Measurements from ENCODE around the gene AFF1.
"Not testable (repeated sequence)": the region's sequence is repeated elsewhere in the genome, so short reads cannot be mapped to it uniquely, and the experiment has no call there.

The AFF1 gene

DNA sequence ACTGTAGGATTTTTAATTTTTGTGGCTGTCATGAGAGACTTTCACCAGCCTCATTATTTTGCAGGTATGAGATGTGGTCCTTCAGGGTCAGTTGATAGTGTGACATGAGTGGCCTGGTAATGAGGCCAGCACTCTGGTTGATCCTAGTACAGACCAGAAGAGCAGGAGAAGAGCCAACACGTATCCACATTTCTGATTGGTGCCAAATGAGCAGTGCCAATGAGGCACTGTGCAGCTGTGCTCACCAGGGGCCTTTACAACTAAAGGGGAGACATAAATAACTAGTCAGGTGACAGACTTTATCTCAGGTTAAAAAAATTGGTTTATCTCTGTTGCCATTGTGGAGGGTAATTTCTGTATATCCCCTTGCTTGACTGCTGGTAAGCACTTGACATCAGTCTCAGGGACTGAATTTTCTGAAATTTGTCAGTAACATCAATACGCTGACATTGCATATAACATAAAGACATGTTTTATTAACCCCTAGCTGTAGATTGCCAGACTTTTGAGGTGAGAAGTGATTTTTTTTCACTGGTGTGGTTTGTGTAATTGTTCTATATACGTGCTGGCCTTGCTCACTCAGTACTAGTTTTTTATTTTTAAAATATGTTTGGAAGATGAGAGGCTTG, 101.2 kb downstream of the AFF1 start:
- DNase-seq (ENCODE audit: low spot score) = no peak

DNA sequence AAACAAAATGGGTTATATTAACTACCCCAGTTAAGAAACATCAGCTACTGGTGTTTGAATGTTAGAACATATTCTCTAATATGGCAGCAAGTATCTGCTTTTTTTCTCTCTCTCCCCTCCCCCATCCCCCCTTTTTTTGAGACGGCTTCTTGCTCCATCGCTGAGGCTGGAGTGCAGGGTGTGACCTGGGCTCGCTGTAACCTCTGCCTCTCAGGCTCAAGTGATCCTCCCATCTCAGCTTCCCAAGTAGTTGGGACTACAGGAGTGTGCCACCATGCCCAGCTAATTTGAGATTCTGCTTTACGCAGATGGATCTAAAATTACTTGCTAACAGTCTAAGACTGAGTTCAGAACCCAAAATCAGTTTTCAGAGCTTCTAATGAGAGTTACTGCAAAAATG, 101.9 kb downstream of the AFF1 start:
- DNase-seq (ENCODE audit: low spot score) = no peak

DNA sequence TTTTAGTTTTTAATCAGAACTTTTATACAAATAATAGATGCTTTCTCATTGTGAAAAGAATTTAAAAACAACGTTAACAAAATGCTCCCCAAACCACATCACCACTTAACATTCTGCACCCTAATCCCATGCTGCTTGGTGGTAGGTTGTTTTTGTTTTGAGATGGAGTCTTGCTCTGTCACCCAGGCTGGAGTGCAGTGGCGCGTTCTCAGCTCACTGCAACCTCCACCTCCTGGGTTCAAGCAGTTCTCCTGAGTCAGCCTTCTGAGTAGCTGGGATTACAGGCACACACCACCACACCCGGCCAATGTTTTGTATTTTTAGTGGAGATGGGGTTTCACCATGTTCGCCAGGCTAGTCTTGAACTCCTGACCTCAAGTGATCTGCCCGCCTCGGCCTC, 102.4 kb downstream of the AFF1 start:
- DNase-seq (ENCODE audit: low spot score) = not testable (repeated sequence)

DNA sequence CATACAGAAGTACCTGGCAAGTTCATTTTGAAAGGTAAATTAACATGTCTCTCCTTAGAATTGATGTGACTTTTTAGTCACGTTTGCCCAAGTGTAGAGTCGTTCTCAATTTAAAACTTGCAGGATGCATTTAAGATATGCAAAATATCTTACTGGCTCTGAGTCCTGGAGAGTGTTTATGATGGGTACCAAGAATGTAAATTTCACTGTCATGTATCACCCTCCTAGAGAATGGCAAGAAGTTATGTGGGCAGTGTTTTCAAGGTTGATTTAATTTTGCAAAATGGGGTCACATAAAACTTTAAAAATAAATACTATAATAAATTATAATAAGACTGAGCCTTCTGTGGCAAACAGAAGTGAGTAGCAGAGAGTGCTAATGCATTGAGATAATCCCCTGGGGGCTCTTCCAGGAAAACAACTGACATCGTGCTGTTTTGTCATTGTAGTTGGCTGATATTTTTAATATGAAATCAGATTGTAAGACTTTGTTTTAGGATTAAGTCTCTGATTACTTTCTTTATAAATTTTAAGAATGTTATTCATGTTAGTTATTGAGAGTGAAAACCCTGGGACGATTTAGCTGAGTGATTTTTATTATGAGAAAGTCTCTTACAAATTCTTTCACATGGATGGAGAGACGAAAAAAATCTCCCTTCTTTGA, 103.0 kb downstream of the AFF1 start:
- no peak for DNase-seq (ENCODE audit: low spot score)

DNA sequence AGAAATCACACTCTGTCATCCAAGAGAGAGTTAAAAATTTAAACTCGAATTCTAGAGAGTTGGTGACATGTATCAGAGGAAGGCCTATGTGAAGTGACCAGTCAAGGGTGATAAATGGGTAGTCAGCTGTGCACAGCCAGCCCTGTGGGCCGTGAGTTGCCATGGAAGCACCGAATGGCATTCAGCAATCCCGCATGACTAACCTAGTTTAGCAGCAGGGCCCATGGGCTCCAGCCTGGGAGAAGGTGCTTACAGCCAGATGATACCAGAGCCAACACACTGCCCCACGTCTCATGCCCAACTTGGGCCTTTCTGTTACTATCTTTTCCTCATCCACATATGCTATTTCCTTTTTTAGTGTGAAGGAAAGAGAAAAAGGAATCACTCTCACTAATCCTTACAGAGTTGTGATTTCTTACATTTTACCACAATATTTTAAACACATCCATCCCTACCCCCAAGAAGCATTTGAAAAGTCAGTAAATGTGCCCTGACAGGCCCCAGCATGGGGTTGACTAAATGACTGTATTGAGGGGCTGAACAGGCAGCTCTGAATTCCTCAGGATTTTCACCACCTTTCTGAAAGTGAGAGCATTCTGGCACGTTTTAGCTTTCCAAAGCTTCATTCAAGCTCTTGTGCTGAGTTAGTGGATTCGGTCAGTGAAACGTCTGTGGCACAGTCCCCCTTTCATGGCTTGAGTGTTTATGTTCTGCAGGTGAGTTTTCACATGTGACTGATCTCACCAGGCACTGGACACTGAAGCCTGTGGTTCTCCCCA, 104.2 kb downstream of the AFF1 start:
- DNase-seq (ENCODE audit: low spot score) = peak; percentile 83

DNA sequence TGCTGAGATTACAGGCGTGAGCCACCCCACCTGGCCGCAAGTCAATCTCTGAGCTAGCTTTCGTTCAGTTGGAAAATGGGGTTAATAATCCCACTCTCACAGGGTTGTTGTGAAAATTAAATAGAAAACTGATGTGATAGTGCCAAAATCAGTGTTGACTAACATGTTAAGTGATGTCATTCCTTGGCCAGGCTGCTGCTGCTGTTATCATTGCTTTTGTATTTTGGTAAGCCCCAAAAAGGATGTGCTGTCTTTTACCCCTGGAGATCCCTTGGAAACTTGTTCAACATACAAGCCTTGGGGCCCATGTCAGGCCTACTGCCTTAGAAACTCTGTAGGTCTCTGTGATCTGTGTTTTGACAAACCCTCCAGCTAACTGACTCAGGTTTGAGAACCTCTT, 106.3 kb downstream of the AFF1 start:
- no peak for DNase-seq (ENCODE audit: low spot score)

DNA sequence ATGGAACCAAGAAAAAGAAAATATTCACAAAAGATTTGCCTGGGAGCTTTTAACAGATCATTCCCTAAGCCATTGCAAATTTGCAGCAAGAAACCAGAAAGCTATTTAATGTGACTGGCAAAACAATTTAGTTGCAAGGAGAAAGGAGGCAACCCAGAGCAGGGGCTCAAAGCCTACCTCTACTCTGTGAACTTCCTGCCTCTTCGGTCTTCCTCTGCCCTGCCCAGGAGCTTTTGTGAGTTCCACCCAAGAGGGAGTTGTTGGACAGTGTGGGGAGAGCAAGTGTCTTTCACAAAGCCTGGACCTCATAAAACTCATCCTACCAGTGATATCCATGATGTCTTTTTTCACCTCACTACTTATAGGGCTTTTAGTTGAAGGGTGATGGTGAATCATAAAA, 107.4 kb downstream of the AFF1 start:
- DNase-seq (ENCODE audit: low spot score) = no peak

DNA sequence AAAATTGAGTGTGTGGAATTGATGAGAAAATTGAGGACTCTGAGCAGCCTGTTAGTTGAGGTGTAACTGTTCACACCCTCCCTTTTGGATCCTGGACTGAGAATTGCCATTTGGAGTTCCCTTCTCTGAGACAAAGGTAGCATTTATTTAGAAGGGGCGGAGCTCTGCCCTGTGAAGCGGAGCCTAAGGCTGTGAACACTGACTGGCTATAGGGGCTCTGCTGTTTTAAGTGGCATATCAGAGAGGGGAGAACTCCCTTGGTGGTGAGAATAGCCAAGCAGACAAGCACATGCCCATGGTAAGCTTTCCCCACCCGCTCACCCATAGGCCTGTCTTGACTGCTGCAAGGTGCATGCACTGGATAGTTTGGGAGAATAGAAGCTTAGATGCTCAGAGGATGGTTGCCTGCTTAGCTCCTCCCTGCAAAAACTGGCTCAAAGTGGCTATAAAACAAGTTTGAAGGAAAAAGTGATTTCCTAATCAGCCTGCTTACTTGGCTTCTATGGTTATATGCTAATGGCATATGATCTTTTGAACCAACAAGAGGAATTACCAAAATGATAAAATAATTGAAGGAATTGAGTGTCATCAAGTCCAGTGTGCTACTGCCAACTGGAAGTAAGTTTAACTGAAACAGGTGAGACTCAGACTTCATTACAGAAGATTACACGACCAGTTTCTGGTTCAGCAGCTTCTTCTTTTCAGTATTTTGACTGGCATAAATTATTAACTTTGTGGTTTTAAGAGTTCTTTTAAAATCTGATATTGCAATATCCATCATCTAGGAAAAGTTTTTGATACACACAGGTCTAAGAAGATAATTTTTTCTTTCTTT, 108.4 kb downstream of the AFF1 start:
- DNase-seq (ENCODE audit: low spot score) = no peak

DNA sequence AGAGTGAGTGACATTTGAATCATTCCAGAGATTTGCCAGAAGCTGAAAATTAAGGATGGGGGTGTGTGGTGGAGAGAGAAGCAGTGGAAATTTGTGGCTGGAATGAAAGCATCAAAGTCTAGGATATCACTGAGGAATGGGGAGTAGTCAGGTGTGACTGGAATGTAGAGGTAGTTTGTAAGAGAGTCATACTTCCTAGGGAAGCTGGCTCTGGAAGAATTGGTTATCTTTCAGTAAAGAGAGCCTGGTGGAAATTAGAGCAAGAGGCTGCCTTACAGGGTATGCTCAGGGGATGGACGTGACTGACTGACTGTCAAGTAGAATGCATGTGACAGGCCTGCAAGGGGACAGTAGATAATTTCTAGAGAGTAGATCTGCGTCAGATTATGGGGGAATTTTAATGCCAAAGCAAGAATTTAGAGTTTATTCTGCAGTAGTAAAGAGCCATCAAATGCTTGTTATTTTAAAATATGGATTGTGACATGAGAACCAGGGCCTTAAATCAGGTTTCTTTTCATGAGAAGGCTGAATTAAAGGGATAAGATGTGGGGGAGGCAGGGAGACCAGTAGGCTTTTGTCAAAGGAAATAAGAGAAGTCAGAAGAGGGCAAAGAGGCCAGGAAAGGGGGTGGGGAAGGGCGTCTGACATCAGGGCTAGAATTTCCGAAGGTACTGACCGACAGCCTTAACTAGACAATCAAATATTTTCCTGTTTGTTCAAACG, 109.9 kb downstream of the AFF1 start:
- DNase-seq (ENCODE audit: low spot score) = no peak

DNA sequence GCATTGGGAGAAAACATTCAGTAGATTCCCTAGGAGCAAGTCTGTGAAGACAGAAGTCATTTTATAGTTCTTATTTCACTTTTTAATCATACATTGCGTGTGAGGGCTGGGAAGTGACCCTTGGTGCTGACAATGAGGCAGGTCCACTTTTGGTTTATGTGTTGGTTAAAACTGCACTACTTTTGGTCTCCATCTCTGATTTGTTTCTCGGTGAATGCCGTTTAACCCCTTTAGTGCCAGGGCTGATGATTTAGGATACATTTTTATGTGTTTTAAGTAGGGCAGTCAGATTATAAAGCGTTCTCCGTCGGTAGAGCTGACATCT, 110.4 kb downstream of the AFF1 start:
- DNase-seq (ENCODE audit: low spot score) = no peak

DNA sequence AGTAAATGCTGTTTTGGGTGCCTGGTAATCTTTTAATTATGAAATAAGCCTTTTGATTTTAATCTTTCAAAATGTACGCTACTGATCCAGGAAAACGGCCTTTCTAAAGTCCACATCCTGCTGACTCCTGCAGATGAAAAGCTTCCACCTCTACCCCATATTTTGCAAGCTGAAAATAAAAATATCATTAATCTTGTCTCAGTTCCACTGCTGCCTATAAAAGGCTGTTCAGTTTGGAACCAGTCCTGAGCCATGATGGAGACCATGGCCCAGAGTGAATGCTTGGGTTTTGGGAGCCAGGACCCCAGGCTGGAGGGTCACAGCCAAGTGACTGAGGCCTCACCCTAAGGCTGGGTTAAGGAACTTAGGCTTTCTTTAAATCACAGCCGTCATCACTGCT, 110.8 kb downstream of the AFF1 start:
- no peak for DNase-seq (ENCODE audit: low spot score)

DNA sequence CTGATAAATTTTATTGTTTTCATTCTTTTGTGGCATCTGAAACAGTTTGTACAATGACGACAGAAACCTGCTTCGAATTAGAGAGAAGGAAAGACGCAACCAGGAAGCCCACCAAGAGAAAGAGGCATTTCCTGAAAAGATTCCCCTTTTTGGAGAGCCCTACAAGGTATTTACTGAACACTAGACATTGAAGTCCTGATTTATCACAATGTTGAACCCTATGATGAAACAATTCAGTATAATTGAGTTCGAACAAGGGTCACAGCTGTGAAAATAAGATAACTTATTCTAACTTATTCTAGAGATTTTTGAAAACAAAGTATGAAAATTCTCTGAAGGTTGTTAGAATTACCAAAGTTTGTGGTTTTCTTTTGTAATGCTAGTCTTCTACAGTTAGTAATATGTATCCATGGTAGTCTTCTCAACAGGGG, 111.3 kb downstream of the AFF1 start:
- DNase-seq (ENCODE audit: low spot score) = no peak

DNA sequence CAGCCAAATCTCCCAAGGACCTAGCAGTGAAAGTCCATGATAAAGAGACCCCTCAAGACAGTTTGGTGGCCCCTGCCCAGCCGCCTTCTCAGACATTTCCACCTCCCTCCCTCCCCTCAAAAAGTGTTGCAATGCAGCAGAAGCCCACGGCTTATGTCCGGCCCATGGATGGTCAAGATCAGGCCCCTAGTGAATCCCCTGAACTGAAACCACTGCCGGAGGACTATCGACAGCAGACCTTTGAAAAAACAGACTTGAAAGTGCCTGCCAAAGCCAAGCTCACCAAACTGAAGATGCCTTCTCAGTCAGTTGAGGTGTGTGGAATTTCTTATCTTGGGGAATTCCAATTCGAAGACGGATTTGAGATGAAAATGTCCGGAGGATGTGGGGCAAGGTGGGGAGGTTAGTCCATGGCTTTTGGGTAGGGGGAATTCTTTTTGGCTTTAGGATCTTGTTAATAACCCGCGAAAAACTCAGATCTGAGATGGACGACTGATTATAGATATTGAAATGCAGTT, 112.5 kb downstream of the AFF1 start:
- DNase-seq (ENCODE audit: low spot score) = no peak

DNA sequence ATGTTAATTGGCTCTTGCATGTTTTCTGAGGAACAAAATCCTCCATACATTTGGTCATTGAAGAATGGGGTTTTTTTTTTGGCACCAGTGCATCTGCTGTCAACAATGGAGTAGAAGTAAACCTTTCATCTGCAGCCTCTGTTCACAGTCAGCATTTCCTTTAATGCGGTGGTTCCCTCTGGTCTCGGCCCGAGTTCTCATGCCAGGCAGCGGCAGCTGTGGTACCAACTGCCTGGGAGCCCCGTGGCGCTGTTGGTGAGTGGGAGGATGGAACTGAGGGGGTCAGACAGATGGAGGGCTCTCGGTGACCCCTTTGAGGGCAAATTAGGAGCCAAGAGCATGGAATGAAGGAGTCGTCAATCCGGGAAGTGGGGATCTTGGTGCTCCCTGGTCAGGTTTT, 114.7 kb downstream of the AFF1 start:
- DNase-seq (ENCODE audit: low spot score) = no peak

DNA sequence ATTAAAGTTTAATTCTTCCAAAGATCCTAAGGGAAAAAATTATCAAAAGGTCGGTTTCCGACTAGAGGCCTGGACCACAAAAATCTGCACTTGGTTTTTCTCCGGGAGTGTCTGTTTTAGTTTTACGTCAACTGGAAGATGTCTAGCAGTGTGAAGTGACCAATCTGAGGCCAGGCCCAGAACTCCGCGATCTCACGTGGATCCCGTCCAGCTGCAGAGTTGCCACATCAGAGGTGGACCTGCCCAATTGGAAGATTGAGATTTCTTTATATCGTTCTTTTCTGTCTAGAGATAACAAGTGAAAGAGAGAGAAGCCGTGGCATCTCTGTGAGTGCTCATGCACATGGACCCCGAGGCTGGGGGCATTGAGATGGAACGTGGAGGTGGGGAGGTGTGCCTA, 115.8 kb downstream of the AFF1 start:
- DNase-seq (ENCODE audit: low spot score) = no peak

DNA sequence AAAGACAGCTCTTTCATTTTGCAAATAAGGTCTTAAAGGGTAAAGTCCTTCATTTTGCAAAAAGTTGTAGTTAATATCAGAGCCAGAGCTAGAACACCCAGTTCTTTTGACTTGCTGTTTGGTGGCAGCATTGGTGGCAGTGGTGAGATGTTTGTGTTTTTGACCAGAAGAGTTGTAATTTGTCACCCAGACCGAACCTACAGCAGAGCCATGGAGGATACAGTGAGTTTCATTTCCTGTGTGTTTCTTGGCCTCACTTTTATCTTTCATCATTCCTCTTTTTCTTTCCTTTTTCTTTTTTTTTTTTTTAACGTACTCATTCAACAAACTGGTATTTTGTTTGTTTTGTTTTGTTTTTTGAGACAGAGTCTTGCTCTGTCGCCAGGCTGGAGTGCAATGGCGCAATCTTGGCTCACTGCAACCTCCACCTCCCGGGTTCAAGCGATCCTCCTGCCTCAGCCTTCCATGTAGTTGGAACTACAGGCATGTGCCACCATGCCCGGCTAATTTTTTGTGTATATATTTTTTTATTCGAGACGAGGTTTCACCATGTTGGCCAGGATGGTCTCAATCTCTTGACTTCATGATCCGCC, 116.4 kb downstream of the AFF1 start:
- no peak for DNase-seq (ENCODE audit: low spot score)

DNA sequence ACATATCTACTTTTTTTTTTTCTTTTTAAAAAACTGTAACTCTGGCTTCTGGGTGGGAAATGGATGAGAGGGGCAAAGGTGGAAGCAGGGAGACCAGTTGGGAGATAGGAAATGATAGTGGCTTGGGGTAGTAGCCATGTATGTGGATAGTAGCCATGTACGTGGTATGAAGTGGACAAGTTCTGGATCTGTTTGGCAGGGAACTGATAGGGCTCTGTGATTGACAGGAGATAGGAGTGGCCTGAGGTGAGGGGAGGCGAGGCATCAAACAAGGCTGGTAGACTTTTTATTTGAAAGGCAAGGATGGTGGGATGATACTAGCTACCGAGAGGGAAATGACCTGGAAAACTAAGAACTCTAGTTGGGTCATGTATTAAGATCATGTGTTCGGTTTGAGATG, 117.8 kb downstream of the AFF1 start:
- no peak for DNase-seq (ENCODE audit: low spot score)

DNA sequence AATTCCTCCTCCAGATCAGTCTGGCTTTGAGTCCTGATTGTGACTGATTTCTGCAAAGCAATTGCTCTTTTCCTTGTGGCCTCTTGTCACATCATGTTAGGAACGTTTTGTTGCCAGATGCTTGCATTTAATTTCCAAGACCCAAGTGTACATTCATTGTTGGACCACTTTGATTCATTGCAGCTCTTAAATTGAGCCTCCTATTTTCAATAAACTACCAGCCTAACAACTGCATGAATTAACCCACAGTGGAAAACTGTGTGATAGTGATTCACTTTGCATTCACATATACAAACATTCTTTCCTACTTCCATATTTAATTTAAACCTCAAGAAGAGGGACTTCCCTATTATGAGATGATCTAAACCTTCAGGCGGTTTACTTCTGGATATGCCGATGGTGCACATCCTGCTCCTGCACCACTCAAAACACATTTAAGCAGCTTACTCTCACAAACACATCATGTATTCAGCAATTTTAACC, 118.4 kb downstream of the AFF1 start:
- no peak for DNase-seq (ENCODE audit: low spot score)

DNA sequence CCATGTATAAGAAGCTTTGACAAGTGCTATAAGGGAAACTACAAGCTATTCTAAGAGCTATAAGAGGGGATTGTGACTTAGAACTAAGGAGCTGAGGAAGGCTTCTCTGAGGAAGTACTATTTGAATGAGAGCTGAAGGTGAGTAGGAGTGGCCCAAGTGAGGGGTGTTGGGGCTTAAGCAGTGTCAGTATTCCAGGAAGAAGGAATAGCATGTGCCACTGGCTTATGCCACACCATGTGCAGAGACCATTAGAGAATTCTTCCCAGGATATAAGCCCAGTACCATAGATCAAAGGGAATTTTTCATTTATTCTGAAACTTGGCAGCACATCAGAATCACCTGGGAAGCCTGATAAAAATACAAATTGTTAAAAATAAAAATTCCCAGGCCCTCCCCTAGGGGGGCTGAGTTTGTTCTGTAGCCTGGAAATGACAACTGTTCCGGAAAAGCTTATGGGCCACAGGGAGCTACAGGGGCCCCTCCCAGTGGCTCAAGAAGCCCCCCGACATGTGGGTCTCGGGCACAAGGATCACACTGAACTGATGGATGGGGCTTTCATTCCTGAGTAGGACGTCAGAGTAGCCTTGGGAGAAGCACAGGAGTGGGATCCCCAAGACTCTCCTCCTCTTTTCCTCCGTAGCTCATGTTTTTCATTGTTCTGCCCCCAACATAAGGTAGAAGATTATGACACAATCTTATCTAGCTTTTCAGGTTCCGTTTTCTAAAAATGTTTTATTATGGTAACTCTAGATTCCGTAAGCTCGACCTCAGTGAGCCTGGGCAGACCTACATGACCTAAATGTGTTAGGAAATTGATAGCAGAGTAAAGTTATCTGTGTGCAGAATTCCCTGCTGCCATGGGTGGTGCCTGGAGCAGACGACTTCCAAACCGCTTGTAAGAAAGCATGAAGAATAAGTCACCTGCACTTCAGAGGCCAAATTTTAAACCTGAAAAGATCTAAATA, 119.3 kb downstream of the AFF1 start:
- DNase-seq (ENCODE audit: low spot score) = no peak

DNA sequence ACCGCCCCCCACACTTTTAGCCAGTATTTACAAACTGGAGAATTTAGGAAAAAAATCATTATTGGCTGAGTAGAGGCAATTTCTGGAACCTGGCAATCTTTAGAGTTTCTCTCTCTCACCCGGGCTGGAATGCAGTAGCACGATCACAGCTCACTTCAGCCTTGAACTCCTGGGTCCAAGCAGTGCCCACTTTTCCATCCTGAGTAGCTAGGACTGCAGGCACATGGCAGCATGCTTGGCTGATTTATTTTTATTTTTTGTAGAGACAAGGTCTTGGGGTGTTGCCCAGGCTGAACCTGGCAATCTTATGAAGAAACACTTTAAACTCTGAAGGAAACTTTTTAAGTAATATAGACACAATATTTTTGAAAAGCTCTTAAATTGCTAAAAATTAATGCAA, 120.1 kb downstream of the AFF1 start:
- DNase-seq (ENCODE audit: low spot score) = no peak
